ENCODE data around the gene LGALS8.

DNA sequence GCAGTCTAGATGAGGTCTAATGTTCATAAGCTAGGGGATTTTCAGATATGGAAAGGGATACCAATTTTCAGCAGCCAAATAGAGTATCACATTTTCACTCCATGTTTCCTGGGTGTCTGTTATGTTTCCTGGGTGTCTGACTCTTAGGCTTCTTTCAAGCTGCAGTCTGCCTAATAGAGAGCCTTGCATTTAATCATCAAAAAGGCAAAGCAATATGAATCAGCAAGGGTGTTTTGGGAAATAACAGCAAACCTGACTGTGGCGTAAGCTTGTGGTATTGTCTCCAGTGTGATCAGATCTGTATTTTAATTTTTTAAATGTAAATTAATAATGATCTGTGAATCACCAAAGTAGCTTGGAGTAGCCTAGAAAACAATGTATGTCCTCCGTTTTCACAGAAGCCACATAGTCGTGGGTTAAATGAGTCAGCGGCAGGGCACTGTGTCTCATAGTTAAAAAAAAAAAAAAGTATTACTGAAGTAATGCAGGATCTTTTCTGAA is 10.4 kb downstream of the LGALS8 start:
- TF ChIP-seq, protein P1, sequence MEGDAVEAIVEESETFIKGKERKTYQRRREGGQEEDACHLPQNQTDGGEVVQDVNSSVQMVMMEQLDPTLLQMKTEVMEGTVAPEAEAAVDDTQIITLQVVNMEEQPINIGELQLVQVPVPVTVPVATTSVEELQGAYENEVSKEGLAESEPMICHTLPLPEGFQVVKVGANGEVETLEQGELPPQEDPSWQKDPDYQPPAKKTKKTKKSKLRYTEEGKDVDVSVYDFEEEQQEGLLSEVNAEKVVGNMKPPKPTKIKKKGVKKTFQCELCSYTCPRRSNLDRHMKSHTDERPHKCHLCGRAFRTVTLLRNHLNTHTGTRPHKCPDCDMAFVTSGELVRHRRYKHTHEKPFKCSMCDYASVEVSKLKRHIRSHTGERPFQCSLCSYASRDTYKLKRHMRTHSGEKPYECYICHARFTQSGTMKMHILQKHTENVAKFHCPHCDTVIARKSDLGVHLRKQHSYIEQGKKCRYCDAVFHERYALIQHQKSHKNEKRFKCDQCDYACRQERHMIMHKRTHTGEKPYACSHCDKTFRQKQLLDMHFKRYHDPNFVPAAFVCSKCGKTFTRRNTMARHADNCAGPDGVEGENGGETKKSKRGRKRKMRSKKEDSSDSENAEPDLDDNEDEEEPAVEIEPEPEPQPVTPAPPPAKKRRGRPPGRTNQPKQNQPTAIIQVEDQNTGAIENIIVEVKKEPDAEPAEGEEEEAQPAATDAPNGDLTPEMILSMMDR (IDR thresholded peaks at IDR 0.05; ENCODE audit: insufficient read depth, low read length) = no peak
- no peak for TF ChIP-seq POLR2AphosphoS5 (IDR thresholded peaks at IDR 0.05; ENCODE audit: low read depth)
- TF ChIP-seq, protein P2, sequence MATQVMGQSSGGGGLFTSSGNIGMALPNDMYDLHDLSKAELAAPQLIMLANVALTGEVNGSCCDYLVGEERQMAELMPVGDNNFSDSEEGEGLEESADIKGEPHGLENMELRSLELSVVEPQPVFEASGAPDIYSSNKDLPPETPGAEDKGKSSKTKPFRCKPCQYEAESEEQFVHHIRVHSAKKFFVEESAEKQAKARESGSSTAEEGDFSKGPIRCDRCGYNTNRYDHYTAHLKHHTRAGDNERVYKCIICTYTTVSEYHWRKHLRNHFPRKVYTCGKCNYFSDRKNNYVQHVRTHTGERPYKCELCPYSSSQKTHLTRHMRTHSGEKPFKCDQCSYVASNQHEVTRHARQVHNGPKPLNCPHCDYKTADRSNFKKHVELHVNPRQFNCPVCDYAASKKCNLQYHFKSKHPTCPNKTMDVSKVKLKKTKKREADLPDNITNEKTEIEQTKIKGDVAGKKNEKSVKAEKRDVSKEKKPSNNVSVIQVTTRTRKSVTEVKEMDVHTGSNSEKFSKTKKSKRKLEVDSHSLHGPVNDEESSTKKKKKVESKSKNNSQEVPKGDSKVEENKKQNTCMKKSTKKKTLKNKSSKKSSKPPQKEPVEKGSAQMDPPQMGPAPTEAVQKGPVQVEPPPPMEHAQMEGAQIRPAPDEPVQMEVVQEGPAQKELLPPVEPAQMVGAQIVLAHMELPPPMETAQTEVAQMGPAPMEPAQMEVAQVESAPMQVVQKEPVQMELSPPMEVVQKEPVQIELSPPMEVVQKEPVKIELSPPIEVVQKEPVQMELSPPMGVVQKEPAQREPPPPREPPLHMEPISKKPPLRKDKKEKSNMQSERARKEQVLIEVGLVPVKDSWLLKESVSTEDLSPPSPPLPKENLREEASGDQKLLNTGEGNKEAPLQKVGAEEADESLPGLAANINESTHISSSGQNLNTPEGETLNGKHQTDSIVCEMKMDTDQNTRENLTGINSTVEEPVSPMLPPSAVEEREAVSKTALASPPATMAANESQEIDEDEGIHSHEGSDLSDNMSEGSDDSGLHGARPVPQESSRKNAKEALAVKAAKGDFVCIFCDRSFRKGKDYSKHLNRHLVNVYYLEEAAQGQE (IDR thresholded peaks at IDR 0.05; ENCODE audit: insufficient replicate concordance, low read depth) = no peak
- TF ChIP-seq GABPA (IDR thresholded peaks at IDR 0.05; ENCODE audit: low read depth) = no peak

All from HL-60 (cell line).